G401.6 (cell line): ENCODE measurements around the gene MYL2.
"Not testable (repeated sequence)": the region's sequence is repeated elsewhere in the genome, so short reads cannot be mapped to it uniquely, and the experiment has no call there.

Experiments used
- FAIRE-seq: peaks from 2 replicates; lab custom pipeline; 2012; peaks lifted over from hg19 to GRCh38; lab: Jason Lieb, UNC

Gene MYL2, protein sequence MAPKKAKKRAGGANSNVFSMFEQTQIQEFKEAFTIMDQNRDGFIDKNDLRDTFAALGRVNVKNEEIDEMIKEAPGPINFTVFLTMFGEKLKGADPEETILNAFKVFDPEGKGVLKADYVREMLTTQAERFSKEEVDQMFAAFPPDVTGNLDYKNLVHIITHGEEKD

DNA sequence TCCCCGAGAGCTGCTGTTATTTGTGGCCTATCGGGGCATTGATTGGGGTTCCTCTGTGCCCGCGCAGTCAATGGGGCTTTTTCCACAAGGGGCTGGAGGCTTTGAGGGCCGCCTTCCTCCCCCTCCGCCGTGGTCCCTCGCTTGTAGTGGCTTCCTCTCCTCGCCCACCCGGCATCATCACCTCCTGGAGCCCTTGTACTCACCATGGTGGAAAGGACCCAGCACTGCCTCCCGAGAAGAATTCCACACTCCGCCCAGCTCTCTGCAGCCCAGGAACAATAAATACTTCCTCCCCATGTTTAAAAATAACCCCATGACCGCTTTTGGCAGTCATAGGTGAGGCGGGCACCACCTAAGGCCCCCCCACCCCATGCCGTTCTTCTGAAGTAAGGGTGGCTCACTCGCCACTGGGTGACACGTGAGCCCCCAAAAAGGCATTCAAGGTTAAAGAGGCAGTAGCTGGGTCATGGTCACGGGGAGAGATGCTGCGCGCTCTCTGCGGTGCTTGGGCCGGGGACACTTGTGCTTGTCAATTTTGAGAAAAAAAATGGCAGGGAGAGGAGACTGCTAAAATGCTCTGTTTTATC lies at the start of gene MYL2:
Gene MYL2, minus strand, starts transcription at position 256 of the 587 bp plus-strand sequence. Its CDS starts 50 bp downstream, at position 206.
- FAIRE-seq, result no peak

DNA sequence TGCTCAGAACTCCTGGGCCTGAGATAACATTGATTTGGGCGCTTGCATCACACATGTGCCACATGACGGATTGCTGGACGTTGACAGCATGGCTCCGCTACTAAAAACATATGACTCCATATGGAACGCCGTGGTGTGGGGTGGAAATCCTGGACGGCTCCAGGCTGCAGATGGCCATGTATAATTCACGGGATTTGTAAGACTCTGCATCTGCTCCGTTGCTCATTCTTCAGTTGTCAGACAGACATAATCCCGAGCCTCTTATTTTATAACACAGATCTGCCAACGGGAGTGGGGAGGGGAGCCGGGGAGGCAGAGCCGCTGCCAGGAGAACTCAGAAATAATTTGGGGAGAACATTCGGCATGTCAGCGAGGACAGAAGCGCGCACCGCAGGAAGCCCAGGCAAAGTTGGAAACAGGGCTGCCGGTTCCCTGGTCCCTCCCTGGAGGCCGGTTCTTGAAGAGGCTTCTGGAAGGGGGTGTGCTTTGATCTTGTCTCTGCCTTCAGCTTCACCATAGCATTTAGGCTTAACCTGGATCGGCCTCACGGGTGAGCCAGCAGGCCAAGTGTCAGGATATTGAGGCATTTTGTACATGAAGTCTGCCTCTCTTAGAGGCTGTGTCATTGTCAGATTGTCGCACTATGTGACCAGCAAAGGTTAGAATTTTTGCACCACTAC lies 45.8 kb upstream of the MYL2 start:
- no peak for FAIRE-seq

DNA sequence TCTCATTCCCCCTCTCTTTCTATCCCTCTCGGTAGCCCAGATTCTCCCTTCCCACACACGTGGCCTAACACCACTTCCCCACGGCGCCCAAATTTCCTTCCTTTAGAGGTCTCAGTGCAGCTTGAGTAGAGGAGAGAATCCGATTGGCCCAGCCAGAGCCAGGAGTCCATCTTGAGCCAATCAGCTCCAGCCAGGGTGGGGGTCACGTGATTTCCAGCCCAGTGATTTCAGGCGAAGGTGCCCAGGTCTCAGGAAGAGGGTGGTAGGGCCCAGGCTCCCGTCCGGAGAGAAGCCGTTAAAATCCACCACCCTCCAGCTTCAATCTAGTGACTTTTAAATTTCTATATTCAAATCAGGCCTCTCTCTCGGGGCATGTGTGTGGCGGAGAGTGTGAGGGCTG lies 45.2 kb upstream of the MYL2 start:
- no peak for FAIRE-seq

DNA sequence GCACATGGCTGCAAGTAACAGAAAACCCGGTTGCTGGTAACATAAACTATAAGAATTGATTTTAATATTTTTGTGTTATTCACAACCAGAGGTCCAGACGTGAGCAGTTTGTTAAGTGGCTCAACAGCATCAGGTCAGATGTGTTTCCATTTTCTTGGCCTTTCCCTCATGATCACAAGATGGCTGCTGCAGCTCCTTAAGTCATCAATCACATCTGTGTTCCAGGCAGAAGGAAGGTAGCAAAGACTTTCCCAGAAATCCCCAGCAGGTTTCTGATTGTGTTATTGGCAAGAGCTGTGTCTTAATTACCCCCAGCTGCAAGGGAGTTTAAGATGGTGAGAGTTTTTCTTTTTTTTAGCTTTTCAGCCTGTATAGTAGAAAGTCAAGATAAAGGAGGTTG lies 40.4 kb upstream of the MYL2 start:
- FAIRE-seq, result no peak

DNA sequence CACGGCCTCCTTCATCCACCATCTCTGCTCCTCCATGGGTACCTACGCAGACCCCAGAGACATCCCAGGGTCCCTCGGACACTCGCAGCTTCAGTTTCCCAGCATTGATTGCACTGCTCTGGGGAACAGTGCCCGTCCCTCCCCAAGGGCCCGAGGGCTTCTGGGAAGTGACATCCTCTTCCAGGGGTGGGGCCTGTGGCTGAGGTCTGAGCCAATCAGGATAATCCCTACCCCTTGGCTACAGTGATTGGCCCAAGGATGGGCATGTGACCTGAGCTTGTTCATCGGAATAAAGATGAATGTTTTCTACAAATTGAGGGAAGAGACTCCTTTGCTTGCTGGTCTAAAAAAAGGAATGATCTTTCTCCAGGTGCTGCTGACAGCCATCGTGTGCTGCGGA lies 37.3 kb upstream of the MYL2 start:
- no peak for FAIRE-seq

DNA sequence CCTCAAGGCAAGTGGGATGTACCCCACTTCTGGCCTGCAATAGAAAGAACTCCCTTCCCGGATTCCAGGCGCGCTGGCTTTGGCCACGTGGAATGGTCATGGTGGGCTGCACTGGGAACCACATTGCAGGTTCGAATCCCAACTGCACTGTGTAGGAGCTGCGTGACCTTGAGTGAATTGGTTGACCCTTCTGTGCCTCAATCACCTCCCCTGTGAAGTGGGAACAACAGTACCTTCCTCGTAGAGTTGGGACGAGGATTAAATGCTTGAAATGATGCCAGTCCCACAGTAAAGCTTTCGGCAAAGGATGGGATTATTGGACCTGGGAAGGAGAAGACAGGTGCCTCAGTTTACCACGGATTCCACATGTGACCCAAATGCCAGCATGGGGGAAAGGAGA lies 36.8 kb upstream of the MYL2 start:
- FAIRE-seq, result no peak

DNA sequence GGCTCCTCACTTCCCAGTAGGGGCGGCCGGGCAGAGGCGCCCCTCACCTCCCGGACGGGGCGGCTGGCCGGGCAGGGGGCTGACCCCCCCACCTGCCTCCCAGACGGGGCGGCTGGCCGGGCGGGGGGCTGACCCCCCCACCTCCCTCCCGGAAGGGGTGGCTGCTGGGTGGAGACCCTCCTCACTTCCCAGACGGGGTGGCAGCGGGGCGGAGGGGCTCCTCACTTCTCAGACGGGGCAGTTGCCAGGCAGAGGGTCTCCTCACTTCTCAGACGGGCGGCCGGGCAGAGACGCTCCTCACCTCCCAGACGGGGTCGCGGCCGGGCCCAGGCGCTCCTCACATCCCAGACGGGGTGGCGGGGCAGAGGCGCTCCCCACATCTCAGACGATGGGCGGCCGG lies 30.5 kb upstream of the MYL2 start:
- FAIRE-seq, result not testable (repeated sequence)

DNA sequence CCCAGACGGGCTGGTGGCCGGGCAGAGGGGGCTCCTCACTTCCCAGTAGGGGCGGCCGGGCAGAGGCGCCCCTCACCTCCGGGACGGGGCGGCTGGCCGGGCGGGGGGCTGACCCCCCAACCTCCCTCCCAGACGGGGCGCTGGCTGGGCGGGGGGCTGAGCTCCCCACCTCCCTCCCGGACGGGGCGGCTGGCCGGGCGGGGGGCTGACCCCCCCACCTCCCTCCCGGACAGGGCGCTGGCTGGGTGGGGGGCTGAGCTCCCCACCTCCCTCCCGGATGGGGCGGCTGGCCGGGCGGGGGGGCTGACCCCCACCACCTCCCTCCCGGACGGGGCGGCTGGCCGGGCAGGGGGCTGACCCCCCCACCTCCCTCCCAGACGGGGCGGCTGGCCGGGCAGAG lies 30.1 kb upstream of the MYL2 start:
- FAIRE-seq, result not testable (repeated sequence)

DNA sequence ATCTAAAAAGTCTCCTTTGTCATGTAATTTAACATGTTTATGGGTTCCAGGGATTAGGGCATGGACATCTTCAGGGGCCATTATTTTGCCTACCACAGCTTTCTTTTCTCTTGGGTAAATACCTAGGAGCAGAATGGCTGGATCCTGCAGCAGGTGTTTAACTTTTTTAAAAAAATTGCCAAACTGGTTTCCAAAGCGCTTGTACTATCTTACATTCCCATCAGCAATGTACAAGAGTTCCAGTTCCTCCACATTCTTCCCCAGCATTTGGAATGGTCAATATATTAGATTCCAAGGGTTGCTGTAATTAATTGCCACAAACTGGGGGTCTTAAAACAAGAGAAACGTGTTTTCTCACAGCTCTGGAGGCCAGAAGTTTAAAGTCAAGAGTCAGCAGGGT lies 27.7 kb upstream of the MYL2 start:
- no peak for FAIRE-seq

DNA sequence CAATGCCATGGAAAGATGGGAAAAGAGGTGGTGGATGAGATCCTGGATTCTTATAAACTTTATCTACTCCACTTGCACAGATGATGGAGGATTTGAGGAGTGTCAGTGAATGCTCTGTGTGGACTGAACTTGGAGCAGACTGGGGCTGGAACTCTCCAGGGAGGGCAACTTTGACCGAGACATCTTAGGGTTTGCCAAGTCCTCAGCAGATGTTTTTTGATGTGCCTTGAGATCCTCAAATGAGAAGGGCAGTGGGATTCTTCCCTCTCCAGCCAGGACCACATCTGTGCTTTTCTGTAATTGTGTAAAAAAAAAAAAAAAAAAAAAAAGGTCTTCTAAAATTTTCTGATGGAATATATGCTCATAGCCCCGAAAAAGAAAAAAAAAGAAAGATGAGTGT lies 23.0 kb upstream of the MYL2 start:
- no peak for FAIRE-seq

DNA sequence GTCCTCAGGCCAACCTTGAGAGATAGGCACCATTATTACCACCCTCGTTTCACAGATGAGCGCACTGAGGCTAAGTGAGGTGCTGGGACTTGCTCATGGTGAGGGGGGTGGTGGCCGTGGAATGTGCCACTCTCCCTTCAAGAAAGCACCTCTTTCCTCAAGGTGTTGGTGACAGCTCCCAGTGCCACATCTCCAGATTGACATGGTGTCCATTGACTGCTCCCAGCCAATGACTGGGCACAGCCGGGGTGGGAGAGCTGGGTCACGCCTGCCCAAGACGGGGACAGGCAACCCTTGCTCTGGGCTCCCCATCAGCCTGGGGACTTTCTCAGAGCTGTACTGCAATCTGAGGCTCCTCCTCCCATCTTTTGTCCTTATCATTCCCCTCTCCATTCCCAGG lies 21.0 kb upstream of the MYL2 start:
- no peak for FAIRE-seq

DNA sequence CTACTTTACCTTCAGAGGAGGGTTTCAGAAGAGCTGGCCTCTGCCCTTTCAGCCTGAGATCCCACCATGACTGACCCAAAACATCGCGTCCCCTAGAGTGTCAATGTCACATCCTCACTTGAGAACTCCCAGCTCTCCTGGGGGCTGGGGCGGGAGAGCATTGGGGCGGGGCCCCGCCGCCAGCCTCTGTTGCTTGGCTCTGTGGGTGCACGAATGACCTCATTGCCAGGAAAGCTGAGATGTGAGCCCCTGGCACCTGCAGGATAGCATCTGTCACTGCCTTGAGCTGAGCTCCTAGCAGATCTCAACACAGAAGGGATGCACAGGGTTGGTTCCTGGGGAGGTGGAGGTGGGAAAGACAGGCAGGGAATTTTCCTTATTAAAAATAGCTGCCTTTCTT lies 20.6 kb upstream of the MYL2 start:
- FAIRE-seq, result no peak

DNA sequence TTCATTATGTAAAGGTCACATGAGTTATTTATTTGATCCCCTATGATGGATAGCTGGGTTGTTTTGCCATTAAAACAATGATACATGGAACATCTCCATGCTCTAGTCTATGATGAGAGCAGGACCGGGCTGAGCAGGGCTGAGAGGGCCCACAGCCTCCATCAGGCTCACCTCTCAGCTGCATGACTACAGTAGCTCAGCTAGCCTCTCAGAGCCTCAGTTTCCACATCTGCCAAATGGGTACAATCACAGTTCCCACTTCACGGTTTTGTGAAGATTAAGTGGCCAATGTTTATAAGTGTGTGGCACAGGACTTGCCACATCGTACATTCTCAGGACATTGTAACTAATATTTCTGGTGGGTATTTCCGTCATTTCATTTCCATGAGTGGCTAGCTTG lies 19.9 kb upstream of the MYL2 start:
- no peak for FAIRE-seq

DNA sequence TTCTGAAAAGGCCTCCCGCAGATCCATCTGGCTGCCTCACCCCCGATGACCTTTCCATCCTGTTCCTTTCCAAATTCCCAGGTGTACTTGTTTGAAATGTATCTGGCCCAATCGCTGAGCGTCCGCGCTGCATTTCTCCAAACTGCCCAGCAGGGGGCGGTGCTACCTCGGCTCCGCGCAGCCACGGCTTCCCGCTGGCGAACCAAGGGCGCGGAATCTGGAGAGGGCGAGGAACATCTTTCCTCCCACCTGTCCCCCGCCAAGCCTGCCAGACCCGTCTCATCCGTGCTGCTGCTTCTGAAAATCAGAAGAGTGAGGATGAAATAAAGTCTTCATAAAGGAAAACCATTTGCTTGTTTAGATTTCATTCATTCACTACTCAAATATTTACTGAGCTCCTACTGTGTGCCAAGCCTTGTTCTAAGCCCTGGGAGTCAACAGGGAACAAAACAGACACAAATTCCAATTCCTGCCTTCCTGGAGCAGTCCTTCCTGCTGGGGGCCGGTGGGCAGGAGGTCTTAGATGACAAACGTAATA lies 16.8 kb upstream of the MYL2 start:
- no peak for FAIRE-seq

DNA sequence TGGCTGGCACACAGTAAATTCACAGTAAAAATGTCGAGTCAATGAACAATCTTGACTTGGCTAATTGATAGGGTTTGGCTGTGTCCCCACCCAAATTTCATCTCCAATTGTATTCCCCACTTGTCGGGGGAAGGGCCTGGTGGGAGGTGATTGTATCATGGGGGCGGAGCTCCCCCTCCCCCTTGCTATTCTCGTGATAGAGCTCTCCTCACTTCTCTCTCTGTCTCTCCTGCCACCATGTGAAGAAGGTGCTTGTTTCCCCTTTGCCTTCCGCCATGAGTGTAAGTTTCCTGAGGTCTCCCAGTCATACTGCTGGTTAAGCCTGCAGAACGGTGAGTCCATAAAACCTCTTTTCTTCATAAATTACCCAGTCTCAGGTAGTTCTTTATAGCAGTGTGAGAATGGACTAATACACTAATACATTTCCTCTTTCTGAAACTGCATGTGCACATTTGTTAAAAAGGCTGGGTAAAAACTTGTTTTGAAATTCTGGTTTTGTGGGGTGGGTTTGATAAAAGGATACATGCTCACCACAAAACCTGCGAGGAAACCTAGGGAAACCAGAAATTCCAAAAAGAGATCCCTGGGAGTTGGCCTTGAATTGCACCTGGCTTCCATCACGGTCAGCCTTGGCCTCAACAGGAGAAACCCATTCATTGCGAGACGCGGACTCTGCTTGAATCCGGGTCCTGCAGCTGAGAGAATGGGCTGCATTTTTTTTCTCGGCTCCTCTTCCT lies 16.2 kb upstream of the MYL2 start:
- FAIRE-seq, result no peak

DNA sequence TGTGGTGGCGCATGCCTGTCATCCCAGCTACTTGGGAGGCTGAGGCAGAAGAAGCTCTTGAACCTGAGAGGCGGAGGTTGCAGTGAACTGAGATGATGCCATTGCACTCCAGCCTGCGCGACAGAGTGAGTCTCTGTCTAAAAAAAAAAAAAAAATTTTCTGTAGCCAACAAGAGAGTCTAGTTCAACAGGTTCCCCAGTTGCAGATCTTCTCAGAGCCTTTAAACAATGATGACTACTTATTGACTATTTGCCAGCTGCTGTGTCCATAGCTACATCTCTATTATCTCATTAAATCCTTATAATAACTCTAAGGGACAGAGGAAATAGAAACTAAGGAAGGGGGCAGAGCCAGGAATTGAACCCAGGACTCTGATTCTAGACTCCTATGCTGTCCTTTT lies 15.2 kb upstream of the MYL2 start:
- no peak for FAIRE-seq

DNA sequence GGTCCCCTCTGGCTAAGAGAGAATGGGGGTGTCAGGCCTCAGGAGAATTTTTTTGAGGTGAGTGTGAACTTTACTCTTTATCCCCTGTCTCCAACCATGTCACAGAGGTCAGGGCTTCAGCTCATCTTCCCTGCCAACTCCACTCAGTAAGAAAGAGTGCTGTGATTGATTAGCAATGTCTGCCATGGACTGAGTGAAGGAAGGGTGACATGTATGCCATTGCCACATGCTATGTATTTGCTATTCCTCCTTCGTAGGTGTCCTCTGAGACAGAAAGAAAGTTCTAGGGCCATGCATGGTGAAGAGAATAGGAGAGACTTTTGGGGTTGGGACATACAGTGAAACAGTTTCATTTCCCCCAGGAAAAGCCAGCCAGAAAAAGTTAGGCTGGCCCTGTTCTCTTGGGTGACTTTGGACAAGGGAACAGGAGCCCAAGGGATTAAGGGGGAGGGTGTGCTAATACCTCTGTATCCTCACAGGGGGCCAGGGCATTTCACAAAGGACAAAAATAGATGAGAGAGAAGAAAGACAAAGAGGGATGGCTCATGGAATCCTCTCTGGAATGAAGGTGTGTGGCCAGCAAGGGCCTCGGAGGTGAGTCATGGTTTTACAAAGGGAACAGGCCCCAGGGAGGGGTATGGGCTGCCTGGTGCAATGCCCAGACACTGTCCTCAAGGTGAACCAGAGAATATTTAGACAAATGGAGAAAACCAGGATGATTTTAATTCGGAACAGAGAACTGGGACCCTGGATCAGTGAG lies 13.9 kb upstream of the MYL2 start:
- no peak for FAIRE-seq

DNA sequence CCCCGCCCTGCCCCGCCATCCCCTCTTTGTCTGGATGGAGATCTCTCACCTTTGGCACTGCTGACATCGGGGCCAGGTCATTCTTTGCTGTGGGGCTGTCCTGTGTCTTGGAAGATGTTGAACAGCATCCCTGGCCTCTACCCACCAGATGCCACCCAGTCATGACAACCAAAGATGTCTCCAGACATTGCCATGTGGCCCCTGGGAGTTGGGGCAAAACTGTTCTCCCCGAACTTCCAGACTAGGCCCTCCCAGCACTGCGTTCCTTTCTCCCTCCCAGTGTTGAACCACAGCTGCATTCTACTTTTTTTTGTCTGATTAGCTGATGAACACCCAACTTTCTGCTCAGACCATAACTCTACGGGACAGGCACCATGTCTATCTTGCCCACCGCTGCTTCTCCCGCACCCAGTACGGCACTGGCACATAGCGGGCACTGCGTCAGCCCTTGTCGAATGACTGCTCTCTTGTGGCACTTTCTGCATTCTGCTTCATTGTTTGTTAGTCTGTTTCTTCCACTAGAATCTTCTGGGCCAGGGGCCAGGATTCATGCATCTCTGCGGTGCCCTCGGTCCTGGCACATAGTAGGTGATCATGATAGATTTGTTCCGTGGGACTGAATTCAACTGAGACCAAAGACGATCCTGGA lies 13.1 kb upstream of the MYL2 start:
- FAIRE-seq, result no peak

DNA sequence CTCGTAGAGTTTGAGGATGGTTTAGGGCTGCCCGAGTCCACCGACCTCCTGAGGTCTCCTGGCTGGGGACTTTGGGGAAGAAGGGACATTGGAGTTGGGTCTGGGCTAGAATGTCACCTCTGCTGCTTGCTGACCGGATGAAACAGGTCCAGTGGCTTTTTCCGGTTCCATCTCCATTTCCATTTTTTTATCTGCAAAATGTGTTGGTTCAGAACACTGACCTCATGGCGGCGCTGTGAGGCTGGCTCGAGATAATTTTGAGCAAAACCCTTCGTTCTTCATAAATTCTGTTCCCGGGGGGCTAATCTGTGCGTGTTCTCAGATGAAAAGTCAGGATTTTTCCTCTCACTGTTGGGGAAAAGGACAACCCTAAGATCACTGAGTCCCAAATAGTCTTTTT lies 11.7 kb upstream of the MYL2 start:
- FAIRE-seq, result no peak

DNA sequence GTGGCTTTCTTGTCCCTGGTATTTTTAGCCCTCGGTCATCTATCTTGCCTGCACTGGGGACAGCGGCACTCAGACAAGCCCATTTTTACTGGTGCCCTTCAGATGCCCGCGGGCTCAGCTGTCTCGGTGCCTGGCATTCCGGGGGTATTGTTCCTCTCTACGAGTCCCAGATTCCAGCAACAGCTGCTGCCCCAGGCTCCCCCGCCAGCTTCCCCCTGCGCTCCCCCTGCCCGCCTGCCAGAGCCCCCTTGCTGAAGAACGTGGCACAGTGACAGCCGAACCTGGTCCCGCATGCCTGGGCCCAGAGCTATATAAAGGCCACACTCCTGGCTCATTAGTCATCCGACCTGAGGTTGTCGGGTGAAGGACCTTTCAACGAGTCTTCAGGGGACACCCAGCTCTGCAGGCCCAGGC lies 10.9 kb upstream of the MYL2 start:
- FAIRE-seq, result no peak

DNA sequence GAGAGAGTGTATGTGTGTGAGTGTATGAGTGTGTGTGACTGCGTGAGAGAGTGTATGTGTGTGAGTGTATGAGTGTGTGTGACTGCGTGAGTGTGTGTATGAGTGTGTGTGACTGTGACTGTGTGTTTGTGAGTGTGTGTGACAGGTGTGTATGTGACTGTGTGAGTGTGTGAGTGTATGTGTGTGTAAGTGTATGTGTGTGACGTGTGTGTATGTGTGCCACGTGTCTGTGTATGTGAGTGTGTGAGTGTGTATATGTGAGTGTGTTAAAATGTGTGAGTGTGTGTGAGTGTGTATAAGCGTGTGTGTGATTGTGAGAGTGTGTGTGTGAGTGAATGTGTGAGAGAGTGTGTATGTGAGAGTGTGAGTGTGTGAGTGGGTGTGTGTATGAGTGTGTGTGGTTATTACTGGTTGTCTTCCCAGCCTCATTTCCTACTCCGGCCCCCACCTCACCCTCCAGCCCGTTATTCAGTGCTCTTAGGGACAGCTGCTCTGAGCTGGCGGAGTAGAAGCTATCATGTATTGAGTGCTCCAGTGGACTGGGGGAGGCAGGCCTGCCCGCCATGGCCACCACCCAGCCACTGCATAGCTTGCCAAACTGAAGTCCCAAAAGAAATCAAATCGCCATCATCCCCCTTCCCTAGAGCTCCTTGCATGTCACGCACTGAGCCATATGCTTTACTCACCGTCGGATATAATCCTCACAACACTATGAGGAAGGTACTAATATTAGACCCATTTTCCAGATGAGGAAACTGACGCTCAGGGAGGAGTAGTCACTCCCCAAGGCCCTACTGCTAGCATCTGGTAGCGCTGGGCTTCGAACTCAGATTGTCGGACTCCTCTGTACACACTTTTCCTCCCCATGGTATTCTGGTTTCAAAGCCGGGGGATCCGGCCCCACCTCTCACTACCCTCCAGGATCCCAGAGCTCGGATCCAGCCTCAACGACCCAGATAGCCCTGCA lies 10.3 kb upstream of the MYL2 start:
- FAIRE-seq, result no peak
